GM19467 (cell line): ENCODE data around the gene RBMX.

ENCODE experiments used
- ATAC-seq: cut with Tn5 transposase; IDR thresholded peaks from one replicate; pipeline ENCODE4 v1.9.1; 2021; ENCODE audit warnings: mild to moderate bottlenecking, moderate library complexity; ENCODE audit not compliant: unreplicated experiment

RBMX gene

DNA sequence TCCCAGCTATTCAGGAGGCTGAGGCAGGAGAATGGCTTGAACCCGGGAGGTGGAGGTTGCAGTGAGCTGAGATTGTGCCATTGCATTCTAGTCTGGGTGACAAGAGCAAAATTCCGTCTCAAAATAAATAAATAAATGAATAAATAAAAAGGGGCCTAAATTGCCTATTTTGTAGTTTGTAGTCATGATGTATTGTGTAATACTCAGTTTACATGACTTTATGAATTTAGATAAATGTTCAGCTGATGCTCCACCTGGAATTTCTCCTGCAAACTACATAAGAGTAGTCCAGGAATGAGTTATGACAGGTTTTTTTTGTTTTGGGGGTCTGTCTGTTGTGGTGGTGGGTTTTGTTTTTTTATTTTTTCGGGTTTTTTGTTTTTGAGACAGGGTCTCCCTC lies 31.1 kb downstream of the RBMX start:
- ATAC-seq = no peak

DNA sequence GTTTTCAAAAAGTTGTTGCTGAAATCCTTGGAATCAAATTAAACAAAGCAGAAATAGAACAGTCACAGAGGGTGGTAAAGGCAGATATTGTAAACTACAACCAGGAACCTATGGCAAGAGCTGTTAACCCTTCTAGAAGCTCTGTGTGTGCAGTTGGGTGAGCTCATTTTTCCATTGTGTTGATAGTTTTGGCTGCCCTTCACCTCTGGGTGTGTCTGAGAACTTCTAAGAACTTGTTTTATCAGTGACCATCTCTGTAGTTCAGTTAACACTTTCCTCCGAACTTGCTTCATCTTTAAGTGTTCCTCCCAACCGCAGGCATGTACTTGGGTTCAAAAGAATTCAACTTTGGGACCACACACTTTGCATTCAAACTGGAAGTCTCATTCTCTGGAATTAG lies 32.7 kb downstream of the RBMX start:
- no peak for ATAC-seq

DNA sequence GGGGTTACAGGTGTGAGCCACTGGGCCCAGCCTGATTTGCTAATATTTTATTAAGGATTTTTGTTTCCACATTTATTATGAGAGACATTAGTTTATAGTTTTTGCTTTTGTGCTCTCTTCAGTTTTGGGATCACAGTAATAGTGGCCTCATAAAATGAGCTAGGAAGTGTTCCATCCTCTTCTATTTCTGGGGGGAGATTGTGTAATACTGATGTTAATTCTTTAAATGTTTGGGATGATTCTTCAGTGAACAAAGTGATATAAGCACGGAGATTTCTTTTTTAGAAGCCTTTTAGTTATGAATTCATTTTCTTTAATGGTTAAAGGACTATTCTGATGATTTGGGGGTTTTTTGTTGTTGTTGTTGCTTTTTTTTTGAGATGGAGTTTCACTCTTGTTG lies 41.3 kb downstream of the RBMX start:
- ATAC-seq = no peak

DNA sequence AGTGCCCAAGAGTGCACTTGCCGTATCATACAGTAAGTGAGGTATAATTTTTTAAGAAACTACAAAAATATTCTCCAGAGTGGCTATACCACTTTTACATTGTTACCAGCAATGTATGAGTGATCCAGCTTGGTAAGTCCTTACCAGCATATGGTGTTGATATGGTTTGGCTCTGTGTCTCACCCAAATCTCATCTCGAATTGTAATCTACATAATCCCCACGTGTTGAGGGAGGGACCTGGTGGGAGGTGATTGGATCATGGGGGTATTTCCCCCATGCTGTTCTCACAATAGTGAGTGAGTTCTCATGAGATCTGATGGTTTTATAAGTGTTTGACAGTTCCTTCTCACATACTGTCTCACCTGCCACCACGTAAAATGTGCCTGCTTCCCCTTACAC lies 44.8 kb downstream of the RBMX start:
- no peak for ATAC-seq

DNA sequence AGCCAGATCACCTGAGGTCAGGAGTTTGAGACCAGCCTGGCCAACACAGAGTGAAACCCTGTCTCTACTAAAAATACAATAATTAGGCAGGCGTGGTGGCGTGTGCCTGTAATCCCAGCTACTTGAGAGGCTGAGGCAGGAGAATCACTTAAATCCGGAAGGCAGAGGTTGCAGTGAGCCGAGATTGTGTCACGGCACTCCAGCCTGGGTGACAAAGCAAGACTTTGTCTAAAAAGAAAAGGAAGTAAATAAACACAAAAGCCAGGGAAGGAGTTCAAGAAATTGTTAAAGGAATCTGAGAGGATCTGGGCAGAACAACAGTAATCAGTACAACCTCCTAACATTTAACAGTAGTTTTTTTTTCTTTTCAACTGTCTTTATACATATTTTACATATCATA lies 51.1 kb downstream of the RBMX start:
- no peak for ATAC-seq

DNA sequence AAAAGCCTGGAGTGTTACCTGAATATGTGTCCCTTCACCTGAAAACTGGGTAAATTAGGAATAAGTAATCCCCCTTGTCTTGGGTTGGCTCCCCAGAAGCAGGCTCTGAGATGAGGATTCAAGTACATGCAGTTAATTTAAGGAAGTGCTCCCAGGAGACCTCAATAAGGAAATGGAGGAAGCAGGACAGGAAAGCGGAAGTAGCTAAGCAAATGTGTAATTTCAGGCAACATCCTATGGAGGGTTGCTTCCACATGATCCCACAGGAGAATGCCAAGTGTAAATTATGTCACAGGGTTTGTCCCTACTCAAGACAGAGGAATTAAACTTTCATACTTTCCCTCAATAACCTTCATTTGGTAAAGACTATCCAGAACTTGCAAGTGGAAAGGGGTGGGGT lies 51.7 kb downstream of the RBMX start:
- no peak for ATAC-seq

DNA sequence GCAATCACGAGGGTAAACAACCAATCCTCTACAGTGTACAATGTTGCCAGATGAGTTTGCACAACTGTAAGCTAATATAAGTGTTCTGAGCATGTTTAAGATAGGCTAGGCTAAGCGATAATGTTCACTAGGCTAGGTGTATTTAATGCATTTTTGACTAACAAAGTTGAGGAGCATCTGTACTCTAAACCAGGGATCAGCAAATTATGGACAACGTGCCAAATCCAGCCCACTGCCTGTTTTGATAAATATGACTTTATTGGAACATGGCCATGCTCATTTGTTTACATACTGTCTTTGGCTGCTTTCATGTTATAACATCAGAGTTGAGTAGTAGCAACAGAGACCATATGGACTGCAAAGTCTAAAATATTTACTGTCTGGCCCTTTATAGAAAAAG lies 53.5 kb downstream of the RBMX start:
- ATAC-seq = no peak

DNA sequence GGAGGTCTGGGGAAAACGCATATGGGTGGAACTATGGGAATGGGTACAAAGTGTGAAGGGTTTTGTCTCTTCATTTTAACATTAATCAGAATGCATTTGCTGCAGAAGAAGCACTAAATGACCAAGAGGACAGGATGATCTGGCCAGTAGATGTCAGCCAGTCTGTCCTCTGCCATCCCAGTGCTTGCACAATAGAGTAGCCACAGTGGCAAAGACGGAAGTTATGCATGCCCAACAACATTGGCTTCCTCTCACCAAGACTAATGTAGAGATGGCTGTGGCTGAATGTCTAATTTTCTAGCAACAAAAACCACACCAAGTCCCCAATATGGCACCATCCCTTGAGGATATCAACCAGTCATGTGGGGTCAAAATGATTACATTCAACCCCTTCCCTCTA lies 54.8 kb downstream of the RBMX start:
- ATAC-seq = no peak
